OCI-LY7 (cell line): Measurements from ENCODE around the gene ADRA2B.

Experiments
- EZH2phosphoT487 ChIP-seq: fragments of 200-600 bp; sonication (generic); IDR thresholded peaks from 2 replicates; pipeline ENCODE4 v1.6.1; 2018; ENCODE audit warnings: low read depth, borderline replicate concordance, mild to moderate bottlenecking, mixed run types, antibody characterized with exemption, low read length, moderate library complexity, mixed read lengths
- TF ChIP-seq, protein P1 (sequence below): fragments of 200-600 bp; sonication (generic); conservative IDR thresholded peaks from 2 replicates; pipeline ENCODE4 v1.5.1; 2014; ENCODE audit warnings: mild to moderate bottlenecking, antibody characterized with exemption, low read length, moderate library complexity, mixed read lengths

DNA sequence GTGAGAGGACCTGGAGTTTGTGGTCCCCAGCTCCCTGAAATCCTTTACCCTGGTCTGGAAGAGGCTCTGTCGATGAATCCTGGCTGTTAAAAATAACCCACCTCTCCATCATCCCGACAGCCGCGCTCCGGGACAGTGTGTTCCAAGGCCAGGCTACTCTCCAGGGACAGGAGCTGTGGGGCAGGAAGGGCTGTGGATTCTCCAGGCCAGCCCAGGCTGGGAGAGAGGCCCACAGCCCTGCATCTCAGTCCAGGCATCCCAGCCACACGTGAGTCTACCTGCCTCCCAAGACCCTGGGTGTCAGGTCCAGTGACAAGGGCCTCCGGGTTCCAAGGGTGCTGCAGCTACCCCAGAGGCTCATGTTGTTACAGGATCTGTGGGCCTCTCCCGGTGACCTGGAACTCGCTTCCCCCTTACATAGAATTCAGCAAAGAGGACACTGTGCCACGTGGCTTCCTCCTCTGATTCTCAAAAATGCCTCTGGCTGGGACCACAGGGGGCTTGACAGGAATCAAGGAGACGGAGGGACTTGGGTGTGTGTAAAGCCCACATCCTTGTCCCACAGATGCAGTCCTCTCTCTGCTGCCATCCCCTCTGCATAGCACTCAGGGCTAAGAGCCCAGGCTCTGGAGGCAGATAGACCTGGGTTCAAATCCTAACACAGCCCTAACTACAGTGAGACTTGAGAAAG is 17.3 kb downstream of the ADRA2B start:
- TF ChIP-seq, protein P1, sequence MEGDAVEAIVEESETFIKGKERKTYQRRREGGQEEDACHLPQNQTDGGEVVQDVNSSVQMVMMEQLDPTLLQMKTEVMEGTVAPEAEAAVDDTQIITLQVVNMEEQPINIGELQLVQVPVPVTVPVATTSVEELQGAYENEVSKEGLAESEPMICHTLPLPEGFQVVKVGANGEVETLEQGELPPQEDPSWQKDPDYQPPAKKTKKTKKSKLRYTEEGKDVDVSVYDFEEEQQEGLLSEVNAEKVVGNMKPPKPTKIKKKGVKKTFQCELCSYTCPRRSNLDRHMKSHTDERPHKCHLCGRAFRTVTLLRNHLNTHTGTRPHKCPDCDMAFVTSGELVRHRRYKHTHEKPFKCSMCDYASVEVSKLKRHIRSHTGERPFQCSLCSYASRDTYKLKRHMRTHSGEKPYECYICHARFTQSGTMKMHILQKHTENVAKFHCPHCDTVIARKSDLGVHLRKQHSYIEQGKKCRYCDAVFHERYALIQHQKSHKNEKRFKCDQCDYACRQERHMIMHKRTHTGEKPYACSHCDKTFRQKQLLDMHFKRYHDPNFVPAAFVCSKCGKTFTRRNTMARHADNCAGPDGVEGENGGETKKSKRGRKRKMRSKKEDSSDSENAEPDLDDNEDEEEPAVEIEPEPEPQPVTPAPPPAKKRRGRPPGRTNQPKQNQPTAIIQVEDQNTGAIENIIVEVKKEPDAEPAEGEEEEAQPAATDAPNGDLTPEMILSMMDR = no peak
- TF ChIP-seq EZH2phosphoT487 = no peak
